Hepatocyte (in vitro differentiated cells): ENCODE measurements around the gene ZNF746.

Experiments used
- CTCF ChIP-seq: fragments of 200-600 bp; sonication (generic); IDR thresholded peaks from 2 replicates; pipeline ENCODE4 v1.5.1; 2016; ENCODE audit warnings: antibody characterized with exemption, mild to moderate bottlenecking; ENCODE audit not compliant: poor library complexity
- EZH2 ChIP-seq: fragments of 200-600 bp; sonication (generic); IDR thresholded peaks from 2 replicates; pipeline ENCODE4 v1.6.1; 2016; ENCODE audit warnings: antibody characterized with exemption, mild to moderate bottlenecking, borderline replicate concordance
- EZH2phosphoT487 ChIP-seq: fragments of 200-600 bp; sonication (generic); IDR thresholded peaks from one replicate; pipeline ENCODE4 v1.6.1; 2018; ENCODE audit warnings: antibody characterized with exemption, mild to moderate bottlenecking, low read depth, moderate library complexity; ENCODE audit not compliant: unreplicated experiment, severe bottlenecking

GRCh38 chr7:149462101-149462520 lies 35.5 kb downstream of the ZNF746 start:
- no peak for TF ChIP-seq CTCF
- TF ChIP-seq EZH2phosphoT487, result no peak
- no peak for TF ChIP-seq EZH2
